K562 (cell line): ENCODE results near the gene EXOC4. TPM values are rescaled to one million over a fixed set of nuclear protein-coding genes. Genes with fewer than 3 reads are reported as not detected.

Experiments used
- ATAC-seq: fragments of 200-7000 bp; cut with Tn5 transposase; 3 replicates; pipeline ENCODE4 v1.9.1; 2020; ENCODE audit warnings: moderate library complexity
- BruUV-seq: library from RNA; stranded (reverse); fragments of 400-500 nt; replicated peaks from 2 replicates; lab custom pipeline; 2021; lab: Mats Ljungman, UMichigan
- CTCF ChIA-PET: fragments of 300-600 bp; formaldehyde crosslinking; extraction: SDS; loops from one replicate; lab custom pipeline; 2021; ENCODE audit warnings: low intra/inter-chr PET ratio; lab: Yijun Ruan, JAX
- POLR2A ChIA-PET: fragments of 300-600, 350-650 bp; sonication (Branson Sonifier 250); formaldehyde crosslinking; extraction: SDS; loops from one replicate; lab custom pipeline; 2021; ENCODE audit warnings: antibody characterized with exemption, inconsistent platforms; lab: Yijun Ruan, JAX
- DNase-seq, 4 experiments: peaks; one replicate each; pipeline versions ENCODE4 v3.0.0 to v3.0.0-alpha.2; 2011 to 2018; ENCODE audit warnings: low spot score in 3 of 4, mixed read lengths in 3 of 4; ENCODE audit errors: extremely low read depth in 1 of 4
- FAIRE-seq: peaks from 2 replicates; lab custom pipeline; 2011; peaks lifted over from hg19 to GRCh38; lab: Jason Lieb, UNC
- H2AFZ ChIP-seq: 2 replicates; pipeline ENCODE4 v1.6.0; 2011; ENCODE audit warnings: low read depth, low read length, control low read depth, inconsistent platforms
- H3K27ac ChIP-seq: fragments of 200-600 bp; 3 replicates; pipeline ENCODE4 v1.8.0; 2011; ENCODE audit warnings: low read depth, mild to moderate bottlenecking, control low read depth, inconsistent platforms, low read length, moderate library complexity, mixed read lengths; ENCODE audit errors: extremely low read depth
- H3K27me3 ChIP-seq, 2 experiments: fragments of 300-600 bp in 1 of 2; 2 replicates in 1 of 2; 3 replicates in 1 of 2; pipeline versions ENCODE4 v1.6.0 to v1.8.0; 2011; ENCODE audit warnings: inconsistent platforms in 2 of 2, low read length in 2 of 2, mild to moderate bottlenecking in 1 of 2, mixed read lengths in 1 of 2, moderate library complexity in 1 of 2; ENCODE audit not compliant: control insufficient read depth in 2 of 2, insufficient read depth in 2 of 2
- H3K36me3 ChIP-seq: fragments of 300-600 bp; 3 replicates; pipeline ENCODE4 v1.8.0; 2011; ENCODE audit warnings: mild to moderate bottlenecking, low read length, inconsistent platforms; ENCODE audit not compliant: control insufficient read depth, insufficient read depth
- H3K4me1 ChIP-seq, 2 experiments: fragments of 200-600 bp in 1 of 2; replicated peaks in 1 of 2; 2 replicates in 1 of 2; 3 replicates in 1 of 2; pipeline versions ENCODE4 v1.5.1 to v1.8.0; 2011; ENCODE audit warnings: inconsistent platforms in 2 of 2, low read length in 2 of 2, mild to moderate bottlenecking in 1 of 2, mixed read lengths in 1 of 2, moderate library complexity in 1 of 2; ENCODE audit not compliant: control insufficient read depth in 2 of 2, insufficient read depth in 2 of 2
- H3K4me2 ChIP-seq: 2 replicates; pipeline ENCODE4 v1.6.1; 2011; ENCODE audit warnings: low read length, control low read depth, inconsistent platforms, mixed read lengths; ENCODE audit not compliant: insufficient read depth
- H3K4me3 ChIP-seq: fragments of 200-600 bp; sonication (generic), shearing (Covaris generic); 2 replicates; pipeline ENCODE4 v1.5.1; 2016; ENCODE audit warnings: control low read depth, inconsistent platforms
- H3K79me2 ChIP-seq: fragments of 200-600 bp; 3 replicates; pipeline ENCODE4 v1.8.0; 2011; ENCODE audit warnings: low read length, inconsistent platforms; ENCODE audit not compliant: control insufficient read depth, insufficient read depth
- H3K9ac ChIP-seq, 2 experiments: 2 replicates each; pipeline versions ENCODE4 v1.6.0 to v1.6.1; 2011; ENCODE audit warnings: low read depth in 2 of 2, low read length in 2 of 2, control low read depth in 1 of 2, inconsistent platforms in 1 of 2, mild to moderate bottlenecking in 1 of 2, mixed read lengths in 1 of 2; ENCODE audit not compliant: insufficient read depth in 1 of 2
- H3K9me1 ChIP-seq: one replicate; pipeline ENCODE4 v1.6.0; 2011; ENCODE audit warnings: inconsistent platforms, mild to moderate bottlenecking, low read length, moderate library complexity; ENCODE audit not compliant: control insufficient read depth, insufficient read depth
- H3K9me3 ChIP-seq: replicated peaks from 2 replicates; pipeline ENCODE4 v1.5.1; 2011; ENCODE audit warnings: low read depth, low read length, inconsistent platforms; ENCODE audit not compliant: control insufficient read depth, insufficient read depth
- H4K20me1 ChIP-seq: replicated peaks from 2 replicates; pipeline ENCODE4 v1.6.1; 2011; ENCODE audit warnings: low read length, inconsistent platforms, mixed read lengths; ENCODE audit not compliant: control insufficient read depth, insufficient read depth
- HDGF ChIP-seq: fragments of 450-650 bp; IDR thresholded peaks from 2 replicates; pipeline ENCODE4 v1.6.1; 2016
- MLX ChIP-seq, 2 experiments: fragments of 450-650 bp in 1 of 2; sonication (generic) in 1 of 2; formaldehyde crosslinking; conservative IDR thresholded peaks; 2 replicates each; pipeline versions ENCODE4 v1.4.0 to v1.8.1; 2020 to 2022; ENCODE audit warnings: mild to moderate bottlenecking in 1 of 2, missing genetic modification reagents in 1 of 2
- RBM17 ChIP-seq: fragments of 200-400 bp; formaldehyde crosslinking; IDR thresholded peaks from 2 replicates; pipeline ENCODE4 v1.6.1; 2017; ENCODE audit warnings: low read depth, mild to moderate bottlenecking, low read length, borderline replicate concordance
- ZNF316 ChIP-seq: fragments of 450-650 bp; IDR thresholded peaks from 2 replicates; pipeline ENCODE4 v1.6.1; 2016
- ZNF408 ChIP-seq: fragments of 250-450 bp; sonication (Bioruptor Pico); IDR thresholded peaks from 2 replicates; pipeline ENCODE4 v1.4.0; 2020; ENCODE audit warnings: low read depth, mild to moderate bottlenecking, moderate library complexity
- ZNF830 ChIP-seq: fragments of 250-450 bp; sonication (Bioruptor Pico); IDR thresholded peaks from 2 replicates; pipeline ENCODE4 v1.5.0; 2021; ENCODE audit warnings: mild to moderate bottlenecking
- WGBS: fragments of 100-300 bp; shearing (Covaris generic); methylation state at CpG from one replicate; pipeline ENCODE4 v1.1.6; 2016; ENCODE audit warnings: low coverage, mixed read lengths; ENCODE audit not compliant: insufficient coverage; ENCODE audit errors: missing lambda C conversion rate; 5-methylcytosine and 5-hydroxymethylcytosine counted together
- in situ Hi-C: fragments of 300-500 bp; cut with MboI; formaldehyde crosslinking; loops from 4 replicates; pipeline ENCODE4 v1.15.0; 2018; ENCODE audit warnings: inconsistent platforms, mixed read lengths
- intact Hi-C: fragments of 100-400 bp; cut with micrococcal nuclease; formaldehyde crosslinking; loops from 2 replicates; pipeline ENCODE4 v1.14.2; 2022
- polyA plus RNA-seq, 8 experiments: library from polyadenylated mRNA; depleted of rRNA in 4 of 8; stranded (reverse) in 5 of 8; unstranded in 3 of 8; fragments of >200 nt; fragmentation: Nextera tagmentation in 2 of 8; fragmentation: Illumina TruSeq in 1 of 8; extraction: Ambion mirVana in 2 of 8; extraction: Trizol in 1 of 8; gene quantifications; 2 replicates each; pipeline versions ENCODE4 v1.2.1 to v1.2.3, GENCODE V29; 2011 to 2014; ENCODE audit warnings: inconsistent platforms in 1 of 8, missing spikeins in 1 of 8
- total RNA-seq, 7 experiments: library from RNA; depleted of rRNA in 6 of 7; stranded (reverse); fragments of >200 nt in 6 of 7; fragmentation: Illumina TruSeq in 2 of 7; extraction: Trizol in 2 of 7; gene quantifications; 2 replicates each; pipeline versions ENCODE4 v1.2.1 to v1.2.3, GENCODE V29; 2011 to 2021; ENCODE audit warnings: low replicate concordance in 1 of 7

Gene EXOC4
- total and polyA plus RNA-seq, 9 of the 15 experiments (the other 6 are each of a cell fraction or from before 2014, with no cell fraction given): 18.5 to 73.1 (median 46.6) TPM

DNA sequence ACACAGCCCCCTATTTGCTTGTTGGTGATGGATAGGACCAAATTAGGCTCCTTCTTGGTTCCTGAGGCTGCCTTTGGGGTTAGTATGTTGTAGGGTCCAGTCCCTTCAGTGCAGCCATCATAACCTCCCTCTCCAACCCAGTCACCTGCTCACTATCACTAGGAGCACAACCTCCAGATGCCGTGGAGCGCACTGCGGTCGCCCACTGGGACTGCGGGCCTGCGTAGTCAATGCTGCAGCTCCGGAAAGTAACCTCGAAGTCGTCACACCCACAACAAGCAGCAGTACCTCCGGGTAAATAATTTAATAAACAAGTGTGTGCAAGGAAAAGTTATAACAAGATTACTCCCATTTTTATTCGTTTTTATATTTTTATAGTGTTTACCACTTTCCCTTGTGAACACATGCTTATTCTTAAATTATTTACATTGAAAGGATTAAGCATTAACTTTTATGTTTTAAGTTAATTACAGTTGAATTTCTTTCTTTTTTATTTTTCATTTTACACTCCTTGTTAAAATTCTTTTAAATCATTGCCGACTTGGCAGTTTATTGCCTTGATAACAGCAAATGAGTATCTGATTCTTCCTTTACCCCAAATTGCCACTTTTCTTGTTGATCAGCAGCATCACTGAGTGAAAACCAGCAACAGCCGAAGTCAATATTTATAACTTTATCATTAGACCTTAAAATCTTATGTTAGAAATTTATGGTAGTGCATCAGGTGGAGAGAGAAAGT, 474.8 kb downstream of the EXOC4 start (continued):
- TF ChIP-seq MLX (CRISPR knock-in tag; conservative IDR thresholded peaks at IDR 0.05): no peak
- TF ChIP-seq ZNF316: peak; percentile 52; the same call in 1 of the 2 replicates
- TF ChIP-seq ZNF830: no peak
- no peak for TF ChIP-seq HDGF
- no peak for TF ChIP-seq ZNF408 (CRISPR knock-in tag)

DNA sequence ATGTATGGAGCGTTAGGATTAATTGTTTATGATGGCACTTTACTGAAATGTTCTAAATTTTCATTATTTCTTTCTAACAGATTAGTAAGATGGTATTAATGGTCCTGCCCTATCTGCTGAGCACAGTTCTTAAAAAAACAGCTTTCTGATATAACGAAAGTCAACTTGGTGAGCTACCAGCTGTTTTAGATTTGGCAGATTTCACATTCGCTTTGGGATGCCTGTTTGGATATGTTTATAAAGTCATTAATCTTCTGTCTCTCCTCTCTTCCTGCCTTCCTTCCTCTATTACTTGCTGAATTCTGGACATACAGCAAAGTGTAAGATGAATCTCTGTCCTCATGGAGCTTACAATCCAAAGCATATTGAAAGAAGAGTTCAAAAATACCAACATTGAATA, 477.5 kb downstream of the EXOC4 start:
- H2AFZ ChIP-seq: no peak overlapping the region
- no peaks in the 10 kb centered on the region for H4K20me1 ChIP-seq
- no peak overlapping the region for H3K4me2 ChIP-seq
- H3K27me3 ChIP-seq: no peaks in the 10 kb centered on the region
- H3K27ac ChIP-seq: no peak overlapping the region
- H3K4me1 ChIP-seq: no peaks in the 10 kb centered on the region
- no peaks in the 10 kb centered on the region for H3K36me3 ChIP-seq
- WGBS: 60% methylated on average over 3 of the region's 3 CpGs
- no peaks in the 10 kb centered on the region for H3K9me1 ChIP-seq
- no peak overlapping the region for H3K9ac ChIP-seq
- no peak overlapping the region for H3K4me3 ChIP-seq
- intact Hi-C loops (no loop called here), in situ Hi-C loops (no loop called here)
- no peak for FAIRE-seq
- CTCF ChIA-PET: no interaction called here
- no TSS peak for BruUV-seq
- POLR2A ChIA-PET: no interaction called here
- no peaks in the 10 kb centered on the region for H3K9me3 ChIP-seq
- no peak for DNase-seq
- H3K79me2 ChIP-seq: no peaks in the 10 kb centered on the region
- ATAC-seq: no peak
- TF ChIP-seq RBM17: no peak
- TF ChIP-seq, all 486 proteins: peak for 0
